Stimulated activated CD4-positive, alpha-beta T cell treated with anti-CD3 and anti-CD28 coated beads, Interleukin-1b, Interleukin-23, amount 100 ng/mL, for 24 hours (primary cell): ENCODE results near the gene COL4A6.

Experiments
- DNase-seq, 4 experiments: peaks; one replicate each; pipeline ENCODE4 v3.0.0-alpha.2; 2020; ENCODE audit warnings: low read depth in 4 of 4, low spot score in 1 of 4

Gene COL4A6

DNA sequence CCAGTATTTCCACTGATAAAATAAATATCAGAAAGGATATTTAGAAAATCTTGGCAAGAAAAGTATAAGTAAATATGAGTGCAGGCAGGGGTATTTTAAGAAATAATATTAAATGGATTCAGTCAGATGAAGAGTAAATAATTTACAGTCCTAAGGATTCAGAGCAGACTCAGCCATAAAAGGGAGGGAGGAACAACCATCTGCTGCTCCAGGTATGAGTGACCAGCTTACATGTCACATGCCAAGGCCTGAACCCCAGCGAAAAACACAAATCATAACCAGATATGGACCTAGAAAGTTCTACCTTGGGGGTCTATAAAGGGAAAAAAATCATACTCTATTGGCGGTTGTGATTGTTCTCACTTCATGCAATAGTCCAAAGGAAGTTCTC lies 166.8 kb downstream of the COL4A6 start:
- no peak for DNase-seq

DNA sequence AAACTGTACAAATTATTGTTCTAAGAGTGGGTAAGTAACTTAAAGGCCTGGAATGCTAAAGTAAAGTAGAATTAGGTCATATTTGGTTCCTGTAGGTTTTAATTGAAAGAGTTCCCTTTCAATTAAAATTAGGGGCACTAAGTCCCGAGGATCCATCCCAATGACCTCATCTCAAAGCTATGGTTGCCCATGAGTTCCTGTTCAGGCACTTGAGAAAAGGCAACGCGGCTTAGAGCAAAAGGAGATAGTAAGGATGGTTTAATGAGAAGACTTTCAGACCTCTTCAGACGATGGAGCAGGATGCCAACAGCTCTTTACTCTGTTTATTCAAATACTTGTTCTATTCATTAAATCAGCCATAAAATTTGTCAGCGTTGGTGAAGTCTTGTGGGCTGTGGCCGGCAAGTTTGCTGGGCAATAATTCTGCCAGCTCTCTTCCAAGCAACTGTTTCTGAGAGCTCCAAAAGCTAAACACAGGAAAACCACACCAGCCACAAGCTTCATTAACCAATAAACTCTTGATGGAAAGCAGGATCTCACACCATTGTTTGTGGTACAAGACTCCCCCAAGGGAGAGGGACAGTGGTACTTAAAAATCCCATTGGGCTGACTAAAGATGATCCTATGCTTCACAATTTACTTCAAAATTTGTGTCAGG lies 167.4 kb downstream of the COL4A6 start:
- no peak for DNase-seq

DNA sequence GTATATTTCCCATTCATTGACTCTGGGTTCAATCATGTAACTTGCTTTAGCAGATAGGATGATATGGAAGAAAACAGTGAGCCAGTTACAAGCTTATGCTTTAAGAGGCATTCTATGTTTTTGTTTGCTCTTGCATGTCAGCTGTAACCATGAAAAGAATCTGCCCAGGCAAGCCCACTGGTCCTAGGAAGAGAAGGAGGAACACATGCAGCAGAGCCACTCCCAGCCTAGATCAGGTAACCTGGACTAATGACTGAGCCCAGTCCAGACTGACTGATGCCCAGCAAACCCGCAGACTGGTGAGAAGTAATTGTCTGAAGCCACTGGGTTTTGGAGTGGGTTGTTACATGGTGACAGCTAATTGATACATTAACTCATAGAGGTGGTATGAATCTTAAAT lies 167.9 kb downstream of the COL4A6 start:
- no peak for DNase-seq

DNA sequence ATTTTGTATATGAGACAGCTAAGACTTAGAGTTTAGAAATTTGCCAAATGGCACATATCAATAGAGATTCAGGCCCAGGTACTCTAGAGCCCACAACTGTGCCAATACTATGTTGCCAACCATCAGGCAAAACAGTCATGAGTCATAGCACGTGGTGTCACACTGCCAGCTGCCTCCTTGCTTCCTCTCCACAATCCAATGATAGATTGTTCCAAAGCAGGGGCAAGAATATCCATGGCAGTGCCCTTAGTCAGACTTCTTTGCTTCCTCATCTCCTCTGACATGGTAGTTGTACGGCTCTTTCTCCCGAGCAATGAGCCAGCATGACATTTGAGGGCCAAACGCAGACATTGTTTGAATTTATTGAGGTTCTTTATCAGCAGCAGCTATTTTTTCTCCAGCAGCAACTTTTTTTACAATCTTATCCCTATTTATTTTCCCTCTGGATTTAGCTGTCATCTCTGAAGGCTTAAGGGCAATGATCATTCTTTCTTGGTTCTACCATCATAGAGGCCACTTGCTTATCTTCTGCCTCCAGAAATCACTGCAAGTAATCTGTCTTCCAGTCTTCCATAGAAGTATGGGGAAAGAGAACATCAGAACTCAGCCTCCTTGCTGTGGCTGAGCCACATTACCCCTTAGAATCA lies 169.7 kb downstream of the COL4A6 start:
- DNase-seq: no peak

DNA sequence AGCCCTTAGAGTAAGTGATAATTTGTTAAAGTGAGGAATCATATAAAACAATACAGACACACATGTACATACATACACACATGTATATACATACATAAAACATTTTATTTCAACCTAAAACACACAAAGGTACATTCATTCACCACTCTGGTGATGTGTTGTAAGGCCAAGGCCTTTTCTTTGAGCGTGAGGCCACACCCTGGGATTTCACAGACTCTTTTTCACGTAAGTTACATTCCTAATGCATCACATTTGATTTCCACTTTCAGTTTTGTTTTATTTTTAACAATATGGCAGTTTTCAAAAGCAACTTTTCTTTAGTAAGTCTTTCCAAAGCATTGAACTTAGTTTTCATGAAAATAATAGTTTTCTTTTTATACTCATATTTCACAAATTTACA lies 170.7 kb downstream of the COL4A6 start:
- DNase-seq: no peak

DNA sequence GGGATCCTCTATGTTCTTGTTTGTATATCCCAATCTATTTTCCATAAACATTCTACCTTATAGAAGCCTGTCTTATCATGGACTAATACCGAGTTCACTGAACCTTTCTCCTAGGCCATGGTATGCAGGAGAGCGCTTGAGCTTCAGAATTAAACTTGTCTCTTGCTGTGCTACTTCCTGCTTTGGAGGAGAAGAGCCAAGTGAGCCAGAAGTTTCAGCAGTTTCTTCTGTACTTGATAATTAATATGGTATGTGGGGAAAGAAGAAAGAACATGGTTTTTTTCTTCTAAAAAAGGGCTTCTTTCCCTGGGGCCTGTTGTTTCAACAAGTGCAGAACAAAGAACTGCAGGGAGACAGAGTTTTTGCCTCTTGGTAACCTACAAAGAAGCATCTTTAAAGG lies 173.8 kb downstream of the COL4A6 start:
- DNase-seq: no peak

DNA sequence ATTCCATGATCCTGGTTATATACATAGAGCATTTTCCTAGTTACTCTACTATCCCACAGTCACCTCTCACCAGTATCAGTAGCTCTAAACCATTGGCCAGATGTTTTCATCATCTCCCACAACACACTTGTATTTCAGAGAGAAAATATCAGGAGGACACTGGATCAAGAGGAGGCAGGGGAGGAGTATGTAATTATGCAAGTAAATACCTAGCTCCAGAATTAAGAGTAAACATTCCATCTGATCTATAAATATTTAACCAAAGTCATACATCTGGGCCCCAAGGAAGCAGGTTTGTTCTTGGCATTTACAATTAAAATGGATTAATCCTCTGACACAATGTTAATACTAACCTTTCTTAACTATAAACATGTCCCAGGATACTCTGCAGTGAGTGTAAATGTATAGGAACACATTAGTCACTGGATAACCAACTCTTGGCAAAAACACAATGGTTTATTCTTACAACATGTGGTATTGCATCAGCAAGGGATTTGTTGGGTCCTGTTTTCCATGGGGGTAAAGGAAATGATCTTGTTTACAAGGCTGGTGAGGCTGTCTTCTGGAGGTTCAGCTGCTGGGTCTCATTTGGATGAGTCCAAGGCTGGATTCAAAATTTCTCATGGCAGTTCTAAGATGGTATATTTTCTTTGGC lies 176.5 kb downstream of the COL4A6 start:
- no peak for DNase-seq

DNA sequence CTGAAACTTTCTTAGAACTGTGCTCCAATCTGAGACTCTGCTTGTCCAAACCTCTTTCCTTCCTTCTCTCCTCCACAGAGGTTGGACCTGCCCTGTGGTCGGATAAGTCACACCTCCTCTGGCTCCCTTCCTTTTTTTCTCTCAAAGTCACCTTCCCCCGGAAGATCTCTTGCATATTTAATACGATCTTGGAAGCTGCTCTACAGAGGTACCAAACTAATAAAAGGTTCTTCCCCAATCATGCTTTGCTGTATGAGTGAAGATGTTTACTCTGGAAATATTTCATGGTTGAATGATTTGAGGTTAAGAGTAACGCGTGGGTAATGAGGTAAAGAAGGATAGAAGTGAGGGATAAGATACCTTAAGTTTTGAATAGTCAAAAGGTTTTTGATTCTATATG lies 180.7 kb downstream of the COL4A6 start:
- no peak for DNase-seq

DNA sequence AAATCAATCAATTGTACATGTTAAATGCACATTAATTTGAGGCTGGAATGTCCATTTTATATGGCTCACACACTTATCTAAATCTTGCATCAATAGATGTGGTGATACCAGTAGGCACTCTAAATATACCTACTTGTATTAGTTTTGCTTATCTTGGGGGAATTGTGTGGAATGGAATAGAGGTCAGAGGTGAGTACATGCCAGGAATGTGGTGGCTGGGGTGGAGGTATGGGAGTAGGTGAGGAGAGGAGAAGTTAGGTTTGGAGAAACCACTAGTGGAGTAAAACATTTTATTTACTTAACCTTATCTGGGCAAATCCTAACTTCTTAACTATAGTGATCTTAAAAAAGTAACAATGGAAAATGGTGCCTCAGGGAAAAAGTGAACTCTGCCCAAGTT lies 183.6 kb downstream of the COL4A6 start:
- DNase-seq: no peak

DNA sequence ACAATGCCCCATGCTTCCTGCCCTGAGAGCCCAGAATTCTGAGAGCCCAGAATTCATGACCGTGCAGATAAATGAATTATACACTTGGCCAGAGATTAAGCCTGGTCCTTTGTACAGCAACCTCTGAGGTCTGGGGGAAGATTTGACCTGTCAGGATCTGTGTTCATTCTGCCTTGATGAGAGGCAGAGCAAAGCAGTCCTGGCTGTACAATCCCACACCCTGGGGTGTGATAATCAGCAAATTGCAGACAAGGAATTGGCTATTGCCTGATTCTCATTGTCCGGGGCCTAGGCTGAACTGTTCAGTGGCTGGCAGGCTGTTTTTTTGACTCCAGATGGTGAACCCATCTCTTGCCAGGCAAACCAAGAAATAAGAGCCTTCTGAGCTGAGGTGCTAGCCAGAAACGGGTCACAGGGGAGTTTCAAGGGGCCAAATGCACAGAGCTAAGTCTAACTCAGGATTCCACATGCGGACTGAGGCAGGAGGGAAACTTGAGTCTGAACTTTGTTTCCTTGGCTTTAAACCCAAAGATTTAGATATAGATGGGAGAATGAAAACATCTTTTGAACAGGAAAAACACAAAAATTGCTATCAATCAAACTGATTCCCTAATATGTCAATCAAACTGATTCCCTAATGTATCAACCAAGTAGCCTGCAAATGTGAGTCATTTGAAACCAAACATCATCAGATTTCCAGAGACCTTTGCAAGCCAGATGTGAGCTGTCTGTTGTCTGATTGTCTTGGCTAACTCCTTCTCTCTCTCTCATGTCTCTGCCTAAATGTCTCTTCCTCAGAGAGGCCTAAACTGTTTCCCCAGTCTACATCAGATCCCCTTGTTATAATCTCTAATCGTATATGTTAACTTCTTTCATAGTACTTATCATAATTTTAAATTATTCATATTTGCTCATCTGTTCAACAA lies 187.3 kb downstream of the COL4A6 start:
- no peak for DNase-seq

DNA sequence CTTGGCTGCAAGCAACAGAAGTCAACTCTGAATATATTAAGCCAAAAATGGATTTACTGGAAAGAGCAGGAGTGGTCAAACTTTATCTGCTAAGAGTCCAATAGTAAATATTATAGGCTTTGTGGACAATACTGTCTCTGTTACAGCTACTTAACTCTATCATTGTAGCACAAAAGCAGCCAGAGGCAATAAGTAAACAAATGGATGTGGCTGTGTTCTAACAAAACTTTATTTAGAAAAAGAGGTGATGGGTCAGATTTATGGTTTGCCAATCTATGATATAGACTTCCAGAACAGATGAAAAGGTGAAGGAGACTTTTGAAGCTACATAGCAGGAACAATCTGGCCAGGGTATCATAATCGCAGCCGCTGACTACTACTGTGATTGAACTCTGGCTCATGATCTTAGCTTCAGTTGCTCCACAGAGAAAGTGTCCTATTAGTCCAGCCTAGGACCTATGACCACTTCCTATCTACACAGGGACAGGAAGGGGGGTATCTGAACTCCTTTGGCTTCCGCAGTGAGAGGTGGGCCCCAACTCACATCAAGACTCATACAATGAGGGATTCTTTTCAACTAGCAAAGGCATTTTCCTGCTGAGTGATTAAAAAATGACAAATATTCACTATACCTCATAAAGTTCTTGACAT lies 191.8 kb downstream of the COL4A6 start:
- no peak for DNase-seq

DNA sequence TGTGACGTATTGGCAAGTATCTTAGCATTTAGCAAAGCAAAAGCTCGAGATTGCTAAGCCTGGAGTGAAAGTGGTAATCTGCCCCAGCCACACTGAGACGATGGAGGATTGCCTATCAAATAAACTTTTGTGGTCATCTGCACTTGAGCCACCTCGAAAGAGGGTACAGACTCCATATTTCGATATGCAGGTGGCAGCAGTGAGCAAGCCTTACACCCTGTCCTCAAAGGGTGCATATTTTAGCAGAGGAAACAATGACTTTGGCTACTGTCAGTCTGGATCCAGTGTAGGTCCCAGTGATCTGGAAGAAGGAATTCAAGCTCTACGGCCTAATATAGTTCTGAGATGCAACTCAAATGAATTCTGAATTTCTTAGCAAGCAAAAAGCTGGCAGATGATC lies 192.8 kb downstream of the COL4A6 start:
- DNase-seq: no peak

DNA sequence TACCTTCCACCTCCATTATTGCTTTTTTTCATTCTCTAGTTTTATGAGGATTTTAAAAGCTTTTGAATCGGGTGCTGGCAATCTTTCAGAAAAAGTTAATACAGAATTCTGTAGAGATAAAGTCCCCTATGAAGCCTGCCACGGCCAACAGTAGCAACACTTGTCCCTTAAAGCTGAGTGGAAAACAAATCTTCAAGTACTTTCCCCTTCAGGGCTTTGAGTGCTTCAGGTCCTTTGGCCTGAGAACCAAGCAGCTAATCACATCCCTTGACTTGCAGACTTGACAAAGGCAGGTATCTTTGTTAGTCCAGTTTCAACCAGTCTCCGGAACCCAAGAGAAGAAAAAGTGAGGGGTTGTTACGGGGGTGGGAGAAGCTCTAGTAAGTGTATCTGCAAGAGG lies 202.2 kb downstream of the COL4A6 start:
- DNase-seq: no peak

DNA sequence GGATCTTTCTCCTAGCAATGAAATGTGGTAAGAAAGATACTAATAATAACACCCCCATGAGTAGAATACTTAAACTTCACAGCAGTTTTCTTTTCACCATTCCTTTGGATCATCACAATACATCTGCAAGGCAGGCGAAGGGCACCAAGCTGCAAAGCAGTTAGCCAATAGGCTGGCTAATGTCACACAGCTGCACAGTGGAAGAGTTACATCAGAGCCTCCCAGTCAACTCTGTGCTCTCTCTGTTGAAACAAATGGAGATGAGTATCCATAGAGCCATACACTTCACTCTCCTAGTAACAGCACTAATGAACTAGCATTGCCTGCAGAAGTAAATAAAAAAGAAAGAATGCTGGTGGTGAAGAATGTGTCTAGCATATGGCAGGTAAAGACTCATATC lies 207.6 kb downstream of the COL4A6 start:
- DNase-seq: no peak

DNA sequence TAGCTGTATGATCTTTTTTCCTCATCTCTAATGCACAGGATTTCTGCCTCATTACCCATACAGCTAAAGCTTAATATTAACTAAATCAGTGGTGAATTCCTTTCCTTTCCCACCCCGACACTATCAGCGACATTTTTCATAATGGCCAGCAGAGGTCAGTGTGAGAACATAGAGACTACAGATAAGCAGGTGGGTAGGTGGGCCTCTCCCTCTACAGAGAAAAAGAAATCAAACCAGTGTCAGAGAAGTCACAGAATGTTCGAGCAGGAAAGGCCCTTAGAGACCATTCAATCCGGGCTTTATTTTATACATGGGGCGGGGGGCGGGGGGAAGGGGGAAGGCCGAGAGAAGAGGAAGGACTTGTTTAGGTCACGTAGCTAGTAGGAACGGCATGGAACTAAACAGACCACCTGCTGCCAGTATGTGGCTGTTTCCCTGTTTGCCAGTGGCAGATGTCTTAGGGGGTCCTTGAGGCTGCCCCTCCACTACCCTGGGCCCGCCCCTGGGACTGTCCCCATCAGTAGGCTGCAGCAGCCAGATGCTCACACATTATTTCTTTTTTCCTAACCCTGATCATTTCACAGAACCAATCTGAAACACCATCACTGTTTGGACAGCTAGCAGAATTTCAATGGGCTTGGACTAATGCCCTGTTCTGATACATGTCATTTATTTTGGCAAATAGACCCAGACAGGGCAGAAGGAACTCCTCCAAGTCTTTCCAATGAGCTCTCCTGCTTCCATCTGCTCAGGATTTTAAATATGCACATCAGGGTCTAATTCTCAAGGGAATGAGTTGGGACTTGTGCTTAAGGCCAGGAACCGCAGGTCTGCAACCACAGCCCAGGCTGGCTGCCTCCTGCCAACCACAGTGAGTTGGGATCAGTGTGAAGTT lies 213.2 kb downstream of the COL4A6 start:
- no peak for DNase-seq

DNA sequence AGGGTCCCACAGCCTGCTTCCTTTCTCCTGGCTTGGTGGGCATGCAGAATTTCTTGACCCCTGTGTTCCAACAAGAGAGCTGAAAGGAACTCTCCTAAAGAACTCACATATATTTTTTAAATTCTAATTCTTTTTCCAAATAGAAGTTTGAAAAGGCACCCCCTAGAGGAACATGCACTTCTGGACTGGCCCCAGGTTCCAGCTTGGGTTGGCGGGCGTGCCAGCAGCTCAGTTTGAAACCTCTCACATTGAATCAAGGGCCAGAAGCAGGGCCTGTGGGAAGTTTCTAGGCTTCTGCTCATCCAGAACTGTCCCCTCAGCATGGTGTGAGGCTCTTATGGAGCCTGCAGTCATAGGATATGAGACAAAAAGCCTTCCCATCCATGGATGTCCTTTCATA lies 214.0 kb downstream of the COL4A6 start:
- no peak for DNase-seq

DNA sequence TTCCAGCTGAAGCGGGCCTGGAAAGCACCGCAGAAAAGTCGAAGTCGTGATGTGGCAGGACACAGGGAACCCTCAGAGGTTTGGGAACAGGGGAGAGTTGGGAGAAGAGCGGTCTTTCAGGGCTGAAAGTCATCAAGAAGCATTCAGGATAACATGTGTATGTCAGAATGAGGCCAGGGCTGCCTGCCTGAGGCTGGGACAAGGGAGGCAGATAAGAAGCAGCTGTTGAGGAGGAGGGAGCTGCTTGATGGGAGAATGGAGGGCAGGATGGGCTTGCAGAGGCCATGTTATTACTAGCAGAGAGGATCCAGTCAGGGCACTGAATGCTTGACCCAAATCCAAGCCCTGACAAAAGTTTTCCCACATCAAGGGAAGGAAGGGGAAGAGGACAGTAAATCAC lies 214.6 kb downstream of the COL4A6 start:
- DNase-seq: no peak

DNA sequence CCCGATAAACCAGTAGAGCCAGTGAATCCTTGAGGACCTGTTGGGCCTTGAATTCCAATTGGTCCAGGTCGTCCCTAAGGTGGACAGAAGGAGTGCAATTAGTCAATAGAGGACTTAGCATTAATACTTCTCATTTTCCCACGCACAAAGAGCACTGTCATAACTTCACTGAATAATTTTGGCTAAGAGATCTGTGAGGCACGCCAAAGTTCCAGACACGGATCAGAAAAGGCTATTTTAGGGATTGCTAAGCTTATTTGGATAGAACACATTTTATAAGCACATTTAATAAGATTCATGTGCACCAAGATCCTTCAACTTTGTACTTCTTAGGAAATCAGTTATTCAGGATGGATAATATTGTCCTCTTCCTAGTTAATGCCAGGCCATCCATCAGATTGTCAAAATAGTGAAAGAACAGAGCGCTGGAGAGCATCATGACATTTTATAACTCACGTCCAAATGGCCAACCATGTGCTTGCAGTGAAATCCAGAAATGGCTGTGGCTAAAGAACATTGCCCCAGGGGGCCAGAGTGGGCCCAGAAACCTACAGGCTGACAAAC lies 216.8 kb downstream of the COL4A6 start:
- no peak for DNase-seq

DNA sequence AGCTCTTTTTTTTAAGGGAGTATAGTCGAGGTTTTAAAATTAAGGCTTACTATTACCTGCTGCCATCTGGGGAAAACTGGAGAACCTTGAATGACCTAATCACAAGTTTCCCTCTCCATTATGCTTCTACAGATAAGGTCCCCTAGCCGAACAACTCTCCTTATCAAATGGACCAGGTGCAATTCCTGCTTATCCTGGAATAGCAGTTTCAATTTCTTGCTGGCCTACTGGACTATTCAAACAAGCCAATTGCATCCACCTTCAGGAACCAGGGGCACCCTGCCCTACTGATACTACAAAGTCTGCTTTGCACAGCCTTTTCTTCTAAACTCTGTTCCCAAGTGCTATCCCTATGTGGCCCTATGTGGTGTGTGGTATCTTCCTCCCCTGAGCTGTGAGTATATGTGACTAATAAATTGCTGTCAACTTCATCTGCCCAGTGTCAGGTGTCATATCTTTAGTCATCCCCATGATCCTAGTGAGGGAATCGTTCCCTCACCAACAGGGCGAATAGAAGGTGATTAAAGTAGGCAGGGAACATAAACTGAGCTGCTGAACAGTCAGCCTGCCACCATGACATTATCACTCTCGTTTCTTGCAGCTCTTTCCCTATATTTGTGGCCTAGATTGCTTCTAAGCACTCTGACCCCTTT lies 218.1 kb downstream of the COL4A6 start:
- DNase-seq: no peak
